HCT116 (cell line): ENCODE data around the gene ANKRD33. TPM values are rescaled to one million over a fixed set of nuclear protein-coding genes. Genes with fewer than 3 reads are reported as not detected.

Experiments
- ATAC-seq: fragments of 200-7000 bp; cut with Tn5 transposase; 2 replicates; pipeline ENCODE4 v1.9.1; 2020; ENCODE audit warnings: mild to moderate bottlenecking, moderate library complexity
- BruUV-seq: library from RNA; stranded (reverse); fragments of 400-500 nt; replicated peaks from 2 replicates; lab custom pipeline; 2021; lab: Mats Ljungman, UMichigan
- CTCF ChIA-PET: fragments of 300-600 bp; sonication (Branson Sonifier 250); formaldehyde crosslinking; loops from one replicate; lab custom pipeline; 2021; ENCODE audit warnings: antibody characterized with exemption; lab: Charles Lee
- POLR2A ChIA-PET: fragments of 300-600, 350-600 bp; sonication (Branson Sonifier 250); formaldehyde crosslinking; loops from one replicate; lab custom pipeline; 2021; ENCODE audit warnings: antibody characterized with exemption; lab: Charles Lee
- RAD21 ChIA-PET, 2 experiments: fragments of 300-600 bp; sonication (Branson Sonifier 250); formaldehyde crosslinking; loops; one replicate each; lab custom pipeline; 2023; ENCODE audit warnings: low total read pairs in 2 of 2; ENCODE audit not compliant: uncharacterized antibody in 2 of 2, unreplicated experiment in 2 of 2, low non-redundant PET in 1 of 2; lab: Charles Lee
- DNase-seq: peaks from one replicate; pipeline ENCODE4 v3.0.0-alpha.2; 2010; ENCODE audit warnings: low read depth, low spot score
- H2AFZ ChIP-seq: fragments of 200-600 bp; shearing (Covaris generic), sonication (generic); 2 replicates; pipeline ENCODE4 v1.6.1; 2017; ENCODE audit warnings: low read depth, mixed run types, mixed read lengths, antibody characterized with exemption, low read length; ENCODE audit not compliant: poor library complexity, severe bottlenecking
- H3K27ac ChIP-seq: 2 replicates; pipeline ENCODE4 v1.5.1; 2012; ENCODE audit warnings: low read depth, low read length
- H3K27me3 ChIP-seq: fragments of 200-600 bp; sonication (generic); 2 replicates; pipeline ENCODE4 v1.6.1; 2016; ENCODE audit warnings: mixed run types, low read length, mixed read lengths; ENCODE audit not compliant: insufficient read depth
- H3K36me3 ChIP-seq, 2 experiments: fragments of 200-500 bp in 1 of 2; fragments of 200-600 bp in 1 of 2; sonication (Bioruptor generic) in 1 of 2; sonication (generic) in 1 of 2; 2 replicates each; pipeline versions ENCODE4 v1.5.1 to v1.6.1; 2014 to 2016; ENCODE audit warnings: low read length in 2 of 2, inconsistent platforms in 1 of 2, mixed read lengths in 1 of 2, mixed run types in 1 of 2; ENCODE audit not compliant: insufficient read depth in 2 of 2, control insufficient read depth in 1 of 2
- H3K4me1 ChIP-seq, 2 experiments: fragments of 200-600 bp in 1 of 2; sonication (generic) in 1 of 2; 2 replicates each; pipeline versions ENCODE4 v1.5.1 to v1.6.1; 2012 to 2017; ENCODE audit warnings: low read length in 2 of 2, inconsistent platforms in 1 of 2, mild to moderate bottlenecking in 1 of 2, mixed read lengths in 1 of 2, mixed run types in 1 of 2, moderate library complexity in 1 of 2; ENCODE audit not compliant: insufficient read depth in 2 of 2, control insufficient read depth in 1 of 2
- H3K4me2 ChIP-seq: fragments of 200-600 bp; sonication (generic); 2 replicates; pipeline ENCODE4 v1.6.1; 2017; ENCODE audit warnings: mixed run types, low read length, mixed read lengths
- H3K4me3 ChIP-seq, 2 experiments: fragments of 200-600 bp in 1 of 2; sonication (generic) in 1 of 2; replicated peaks in 1 of 2; 2 replicates each; pipeline ENCODE4 v1.5.1; 2011 to 2016; ENCODE audit warnings: low read length in 2 of 2, control low read depth in 1 of 2, low read depth in 1 of 2, mild to moderate bottlenecking in 1 of 2, mixed read lengths in 1 of 2, mixed run types in 1 of 2
- H3K79me2 ChIP-seq: fragments of 200-600 bp; sonication (generic); 2 replicates; pipeline ENCODE4 v1.6.1; 2017; ENCODE audit warnings: mild to moderate bottlenecking, mixed run types, low read length, moderate library complexity, mixed read lengths; ENCODE audit not compliant: insufficient read depth
- H3K9ac ChIP-seq: fragments of 200-600 bp; sonication (generic); 2 replicates; pipeline ENCODE4 v1.6.1; 2016; ENCODE audit warnings: low read length, mixed read lengths
- H3K9me2 ChIP-seq: fragments of 200-600 bp; sonication (generic), shearing (Covaris generic); 2 replicates; pipeline ENCODE4 v1.6.1; 2017; ENCODE audit warnings: mixed run types, mild to moderate bottlenecking, moderate library complexity; ENCODE audit not compliant: insufficient read depth
- H3K9me3 ChIP-seq, 2 experiments: fragments of 200-500 bp in 1 of 2; fragments of 200-600 bp in 1 of 2; sonication (Bioruptor generic) in 1 of 2; sonication (generic) in 1 of 2; 2 replicates each; pipeline ENCODE4 v1.6.1; 2014 to 2017; ENCODE audit warnings: low read length in 2 of 2, mixed read lengths in 2 of 2, inconsistent platforms in 1 of 2, low read depth in 1 of 2, mild to moderate bottlenecking in 1 of 2, mixed run types in 1 of 2, moderate library complexity in 1 of 2; ENCODE audit not compliant: control insufficient read depth in 1 of 2, insufficient read depth in 1 of 2
- H4K20me1 ChIP-seq: fragments of 200-600 bp; sonication (generic), shearing (Covaris generic); 2 replicates; pipeline ENCODE4 v1.6.1; 2017; ENCODE audit warnings: mixed run types, mild to moderate bottlenecking, moderate library complexity; ENCODE audit not compliant: insufficient read depth
- ATF3 ChIP-seq: IDR thresholded peaks from 2 replicates; pipeline ENCODE4 v1.6.1; 2012
- CEBPB ChIP-seq: IDR thresholded peaks from 2 replicates; pipeline ENCODE4 v1.6.1; 2012; ENCODE audit warnings: low read depth
- EGR1 ChIP-seq: IDR thresholded peaks from 2 replicates; pipeline ENCODE4 v1.6.1; 2012; ENCODE audit warnings: low read depth
- ELF1 ChIP-seq: IDR thresholded peaks from 2 replicates; pipeline ENCODE4 v1.6.1; 2012; ENCODE audit warnings: low read depth, borderline replicate concordance
- EZH2 ChIP-seq: fragments of 200-600 bp; sonication (generic); IDR thresholded peaks from 2 replicates; pipeline ENCODE4 v1.6.1; 2017; ENCODE audit warnings: antibody characterized with exemption, mixed run types
- EZH2phosphoT487 ChIP-seq: fragments of 200-600 bp; IDR thresholded peaks from 2 replicates; pipeline ENCODE4 v1.6.1; 2018; ENCODE audit warnings: antibody characterized with exemption, borderline replicate concordance
- MAX ChIP-seq: IDR thresholded peaks from 2 replicates; pipeline ENCODE4 v1.6.1; 2012
- POLR2A ChIP-seq: IDR thresholded peaks from 2 replicates; pipeline ENCODE4 v1.7.0; 2011; ENCODE audit warnings: borderline replicate concordance; ENCODE audit not compliant: insufficient read depth, insufficient read length; ENCODE audit errors: extremely low read depth
- POLR2AphosphoS5 ChIP-seq: IDR thresholded peaks from 2 replicates; pipeline ENCODE4 v1.6.1; 2011; ENCODE audit warnings: mild to moderate bottlenecking, low read depth, low read length, moderate library complexity
- TCF7L2 ChIP-seq: IDR thresholded peaks from 2 replicates; pipeline ENCODE4 v1.7.0; 2011; ENCODE audit warnings: borderline replicate concordance, inconsistent platforms; ENCODE audit not compliant: insufficient read depth, insufficient read length; ENCODE audit errors: extremely low read depth
- ZBTB33 ChIP-seq: IDR thresholded peaks from 2 replicates; pipeline ENCODE4 v1.6.1; 2011; ENCODE audit warnings: mild to moderate bottlenecking, low read length, moderate library complexity; ENCODE audit not compliant: insufficient replicate concordance; ENCODE audit errors: extremely low read depth
- intact Hi-C: fragments of 100-400 bp; cut with micrococcal nuclease; formaldehyde crosslinking; loops from 2 replicates; pipeline ENCODE4 v1.10.0; 2022
- total RNA-seq: library from RNA; stranded (reverse); gene quantifications from one replicate; pipeline ENCODE4 v1.2.1, GENCODE V29; 2021; ENCODE audit not compliant: unreplicated experiment

Gene ANKRD33
- total RNA-seq, 1 experiment from 2014 or later: not detected

GRCh38 chr12:51898937-51899336 lies 11.0 kb downstream of the ANKRD33 start:
- ChIA-PET RAD21 (no interaction called here), POLR2A (no interaction called here), CTCF (no interaction called here)
- no peak overlapping the region for H3K9ac ChIP-seq
- H3K9me2 ChIP-seq: no peaks in the 10 kb centered on the region
- DNase-seq (no peak), ATAC-seq (no peak)
- no peak overlapping the region for H2AFZ ChIP-seq
- no peaks in the 10 kb centered on the region for H3K79me2 ChIP-seq
- H4K20me1 ChIP-seq: no peaks in the 10 kb centered on the region
- intact Hi-C loops: no loop called here
- no peaks in the 10 kb centered on the region for H3K36me3 ChIP-seq
- no peaks in the 10 kb centered on the region for H3K27me3 ChIP-seq
- no peak overlapping the region for H3K27ac ChIP-seq
- H3K4me3 ChIP-seq: no peak overlapping the region
- TF ChIP-seq POLR2AphosphoS5 (no peak), ATF3 (no peak), CEBPB (no peak), EZH2 (no peak), TCF7L2 (no peak), POLR2A (no peak), EZH2phosphoT487 (no peak), ZBTB33 (no peak), EGR1 (no peak), MAX (no peak), ELF1 (no peak)
- peaks cover 0 to 8% of the 10 kb centered on the region in 2 experiments; a peak in 2 of 4 replicates for H3K4me1 ChIP-seq
- no peaks in the 10 kb centered on the region for H3K9me3 ChIP-seq
- H3K4me2 ChIP-seq: no peak overlapping the region
- BruUV-seq: no TSS peak
